ENCODE data around the gene SERPINA6. TPM values are rescaled to one million over a fixed set of nuclear protein-coding genes. Genes with fewer than 3 reads are reported as not detected.

The SERPINA6 gene
- total RNA-seq, 1 donor from 2014 or later = not detected

DNA sequence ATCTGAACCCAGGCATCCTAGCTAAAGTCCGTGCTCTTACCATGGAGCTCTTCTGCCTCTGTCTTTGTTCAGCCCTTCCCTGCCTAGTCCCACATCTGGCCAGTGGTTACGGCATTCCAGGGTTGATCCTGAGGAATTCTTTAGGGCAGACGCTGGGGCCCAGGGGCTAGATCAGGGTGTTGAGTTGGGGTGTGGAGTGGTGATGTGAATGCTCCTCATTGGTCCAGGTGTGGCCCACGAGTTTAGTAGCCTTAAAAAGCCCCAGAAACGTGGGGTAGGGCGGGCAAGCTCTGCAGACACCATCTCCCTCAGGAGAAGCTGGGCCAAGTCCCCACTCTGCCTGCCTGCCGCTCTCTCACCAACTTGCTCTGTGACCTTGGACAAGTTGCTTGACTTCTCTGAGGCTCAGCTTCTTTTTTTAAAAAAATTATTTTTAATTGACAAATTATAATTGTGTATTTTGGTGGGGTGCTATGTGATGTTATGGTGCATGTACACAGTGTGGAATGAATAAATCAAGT is 9.0 kb upstream of the SERPINA6 start:
- TF ChIP-seq, protein P1, sequence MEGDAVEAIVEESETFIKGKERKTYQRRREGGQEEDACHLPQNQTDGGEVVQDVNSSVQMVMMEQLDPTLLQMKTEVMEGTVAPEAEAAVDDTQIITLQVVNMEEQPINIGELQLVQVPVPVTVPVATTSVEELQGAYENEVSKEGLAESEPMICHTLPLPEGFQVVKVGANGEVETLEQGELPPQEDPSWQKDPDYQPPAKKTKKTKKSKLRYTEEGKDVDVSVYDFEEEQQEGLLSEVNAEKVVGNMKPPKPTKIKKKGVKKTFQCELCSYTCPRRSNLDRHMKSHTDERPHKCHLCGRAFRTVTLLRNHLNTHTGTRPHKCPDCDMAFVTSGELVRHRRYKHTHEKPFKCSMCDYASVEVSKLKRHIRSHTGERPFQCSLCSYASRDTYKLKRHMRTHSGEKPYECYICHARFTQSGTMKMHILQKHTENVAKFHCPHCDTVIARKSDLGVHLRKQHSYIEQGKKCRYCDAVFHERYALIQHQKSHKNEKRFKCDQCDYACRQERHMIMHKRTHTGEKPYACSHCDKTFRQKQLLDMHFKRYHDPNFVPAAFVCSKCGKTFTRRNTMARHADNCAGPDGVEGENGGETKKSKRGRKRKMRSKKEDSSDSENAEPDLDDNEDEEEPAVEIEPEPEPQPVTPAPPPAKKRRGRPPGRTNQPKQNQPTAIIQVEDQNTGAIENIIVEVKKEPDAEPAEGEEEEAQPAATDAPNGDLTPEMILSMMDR (IDR thresholded peaks at IDR 0.05; ENCODE audit: insufficient read depth, low read length, severe bottlenecking) = no peak
- DNase-seq (ENCODE audit: low read depth) = no peak
- H3K4me3 ChIP-seq (ENCODE audit: low read depth, low read length) = no peak overlapping the region
- H3K27me3 ChIP-seq (ENCODE audit: control insufficient read depth, insufficient read depth, low read length) = no peaks in the 10 kb centered on the region
- FAIRE-seq = no peak
- H3K36me3 ChIP-seq (ENCODE audit: control insufficient read depth, insufficient read depth, low read length) = no peaks in the 10 kb centered on the region

DNA sequence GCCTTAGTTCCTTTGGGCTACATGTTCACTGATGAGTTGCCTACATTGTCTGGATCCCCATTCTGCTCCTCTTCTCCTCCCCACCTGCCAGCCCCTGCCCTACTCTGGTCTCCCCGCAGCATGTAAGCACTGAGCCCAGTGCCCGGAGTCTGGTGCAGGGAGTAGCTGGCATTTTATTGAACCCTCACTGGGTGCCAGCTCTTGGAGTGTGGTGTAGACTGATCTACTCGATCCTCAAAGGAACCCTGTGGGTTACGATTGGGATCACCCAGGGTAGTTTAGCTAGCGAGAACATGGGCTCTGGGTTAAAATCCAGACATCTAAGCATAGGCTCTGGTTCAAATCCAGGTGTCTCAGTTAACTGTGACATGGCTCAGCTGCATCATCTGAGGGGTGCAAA is 8.3 kb upstream of the SERPINA6 start:
- Histone ChIP-seq H3K27me3 (ENCODE audit: control insufficient read depth, insufficient read depth, low read length) (no peaks in the 10 kb centered on the region), H3K36me3 (ENCODE audit: control insufficient read depth, insufficient read depth, low read length) (no peaks in the 10 kb centered on the region), H3K4me3 (ENCODE audit: low read depth, low read length) (no peak overlapping the region)
- FAIRE-seq = no peak
- DNase-seq (ENCODE audit: low read depth) = no peak
- TF ChIP-seq, protein P1 (IDR thresholded peaks at IDR 0.05; ENCODE audit: insufficient read depth, low read length, severe bottlenecking) = no peak

DNA sequence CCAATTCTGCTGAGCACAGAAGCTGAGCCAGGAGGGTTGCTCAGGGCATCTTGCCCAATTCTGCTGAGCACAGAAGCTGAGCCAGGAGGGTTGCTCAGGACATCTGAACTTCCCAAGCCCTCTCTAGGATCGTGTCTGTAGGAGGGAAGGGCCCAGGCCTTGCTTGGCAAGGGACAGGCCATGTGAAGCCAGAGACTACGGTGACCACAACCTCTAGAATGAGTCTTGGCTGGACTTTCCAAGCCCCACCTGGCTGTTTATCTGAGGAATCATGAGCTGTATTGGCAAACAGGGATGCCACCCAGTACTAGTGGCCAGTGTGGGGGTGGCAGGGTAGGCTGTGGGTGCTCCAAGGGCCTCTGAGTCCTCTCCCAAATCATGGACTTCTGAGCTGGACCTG is 7.7 kb upstream of the SERPINA6 start:
- TF ChIP-seq, protein P1 (IDR thresholded peaks at IDR 0.05; ENCODE audit: insufficient read depth, low read length, severe bottlenecking) = no peak
- Histone ChIP-seq H3K36me3 (ENCODE audit: control insufficient read depth, insufficient read depth, low read length) (no peaks in the 10 kb centered on the region), H3K4me3 (ENCODE audit: low read depth, low read length) (no peak overlapping the region), H3K27me3 (ENCODE audit: control insufficient read depth, insufficient read depth, low read length) (no peaks in the 10 kb centered on the region)
- FAIRE-seq (peak; percentile 23), DNase-seq (ENCODE audit: low read depth) (no peak)

DNA sequence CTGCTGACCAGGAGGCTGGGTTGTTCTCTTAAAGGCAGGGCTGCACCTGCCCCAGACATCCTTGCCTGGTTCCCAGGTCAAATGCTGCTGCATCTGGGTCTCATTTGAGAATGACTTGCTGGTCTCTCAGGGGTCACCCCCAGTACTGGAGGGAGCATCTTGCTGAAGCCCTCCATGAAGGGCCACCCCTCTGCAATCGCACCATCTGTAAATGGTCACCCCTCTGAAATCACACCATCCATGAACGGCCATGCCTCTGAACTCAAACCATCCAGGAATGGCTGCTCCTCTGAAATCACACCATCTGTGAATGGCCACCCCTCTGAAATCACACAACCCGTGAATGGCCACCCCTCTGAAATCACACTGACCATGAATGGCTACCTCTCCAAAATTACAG is 7.3 kb upstream of the SERPINA6 start:
- Histone ChIP-seq H3K27me3 (ENCODE audit: control insufficient read depth, insufficient read depth, low read length) (no peaks in the 10 kb centered on the region), H3K36me3 (ENCODE audit: control insufficient read depth, insufficient read depth, low read length) (no peaks in the 10 kb centered on the region), H3K4me3 (ENCODE audit: low read depth, low read length) (no peak overlapping the region)
- DNase-seq (ENCODE audit: low read depth) (no peak), FAIRE-seq (no peak)
- TF ChIP-seq, protein P1 (IDR thresholded peaks at IDR 0.05; ENCODE audit: insufficient read depth, low read length, severe bottlenecking) = no peak

DNA sequence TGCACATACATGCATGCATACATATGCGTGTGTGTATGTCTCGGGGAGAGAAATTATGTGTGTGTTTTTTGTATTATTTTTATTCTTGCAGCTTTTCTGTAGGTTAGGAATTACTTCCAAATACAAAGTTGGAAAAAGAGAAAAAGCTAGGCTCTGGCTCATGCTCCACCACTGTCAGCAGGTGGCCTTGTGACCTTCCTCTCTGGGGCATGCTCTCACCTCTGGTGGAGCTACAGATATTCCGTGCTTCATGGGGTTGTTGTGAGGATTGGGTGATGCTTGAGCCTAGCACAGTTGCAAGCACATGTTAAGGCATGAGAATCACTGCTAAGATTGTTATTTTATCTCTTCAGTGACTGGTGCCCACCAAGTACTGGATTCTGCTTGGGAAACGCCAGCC is 6.7 kb upstream of the SERPINA6 start:
- DNase-seq (ENCODE audit: low read depth) (no peak), FAIRE-seq (no peak)
- H3K27me3 ChIP-seq (ENCODE audit: control insufficient read depth, insufficient read depth, low read length) = no peaks in the 10 kb centered on the region
- TF ChIP-seq, protein P1 (IDR thresholded peaks at IDR 0.05; ENCODE audit: insufficient read depth, low read length, severe bottlenecking) = no peak
- no peak overlapping the region for H3K4me3 ChIP-seq (ENCODE audit: low read depth, low read length)
- no peaks in the 10 kb centered on the region for H3K36me3 ChIP-seq (ENCODE audit: control insufficient read depth, insufficient read depth, low read length)

DNA sequence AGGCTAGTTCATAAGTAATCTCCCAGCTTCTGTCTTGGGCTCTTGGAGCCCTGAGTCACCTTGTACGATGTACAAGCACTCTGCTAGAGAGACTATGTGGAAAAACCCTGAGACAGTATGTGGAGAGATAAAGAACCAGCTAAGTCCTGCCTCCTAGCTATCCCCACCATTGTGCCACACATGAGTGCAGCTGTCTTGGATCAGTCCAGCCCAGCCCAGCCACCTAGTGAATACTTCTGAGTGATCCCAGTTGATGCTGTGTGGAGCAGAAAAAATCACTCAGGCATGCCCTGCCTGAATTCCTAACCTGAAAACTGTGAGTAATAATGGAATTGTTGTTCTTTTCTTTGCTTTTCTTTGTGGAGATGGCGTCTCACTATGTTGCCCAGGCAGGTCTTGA is 5.1 kb upstream of the SERPINA6 start:
- Histone ChIP-seq H3K27me3 (ENCODE audit: control insufficient read depth, insufficient read depth, low read length) (no peaks in the 10 kb centered on the region), H3K36me3 (ENCODE audit: control insufficient read depth, insufficient read depth, low read length) (no peaks in the 10 kb centered on the region), H3K4me3 (ENCODE audit: low read depth, low read length) (no peak overlapping the region)
- DNase-seq (ENCODE audit: low read depth) = no peak
- TF ChIP-seq, protein P1 (IDR thresholded peaks at IDR 0.05; ENCODE audit: insufficient read depth, low read length, severe bottlenecking) = no peak
- FAIRE-seq = no peak

All from bronchial epithelial cell (primary cell).